Measurements from ENCODE around the gene PCDH9. TPM values are rescaled to one million over a fixed set of nuclear protein-coding genes. Genes with fewer than 3 reads are reported as not detected.

PCDH9 gene
- total RNA-seq, 1 donor from 2014 or later, result 14.7 TPM

DNA sequence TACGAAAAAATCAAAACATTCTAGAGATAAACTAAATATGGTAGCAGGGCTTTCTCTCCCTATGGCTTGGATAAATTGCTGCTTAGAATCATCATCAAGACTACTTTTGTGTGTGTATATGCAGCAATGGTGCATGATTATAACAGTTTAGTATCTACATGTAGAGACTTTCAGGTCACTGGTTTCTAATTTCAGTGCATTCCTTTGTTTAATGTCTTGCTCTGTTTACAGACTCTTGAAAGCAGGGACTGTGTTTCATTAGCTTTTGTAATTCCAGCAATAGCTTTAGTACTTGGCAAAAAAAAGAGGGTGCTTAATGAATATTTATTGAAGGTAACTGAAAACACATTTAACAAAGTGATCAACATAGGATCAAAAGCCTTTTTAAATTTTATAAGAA is 420.7 kb downstream of the PCDH9 start:
- DNase-seq, result no peak
- no peak for TF ChIP-seq CTCF (IDR thresholded peaks at IDR 0.05; ENCODE audit: borderline replicate concordance)
- Histone ChIP-seq H3K9me3 (replicated peaks) (no peaks in the 10 kb centered on the region), H3K36me3 (no peaks in the 10 kb centered on the region), H3K4me3 (no peak overlapping the region), H3K27ac (replicated peaks) (no peak overlapping the region), H3K27me3 (ENCODE audit: low read depth) (no peaks in the 10 kb centered on the region), H3K4me1 (peaks cover 18% of the 10 kb centered on the region)
- intact Hi-C loops (cut with micrococcal nuclease), result no loop called here

DNA sequence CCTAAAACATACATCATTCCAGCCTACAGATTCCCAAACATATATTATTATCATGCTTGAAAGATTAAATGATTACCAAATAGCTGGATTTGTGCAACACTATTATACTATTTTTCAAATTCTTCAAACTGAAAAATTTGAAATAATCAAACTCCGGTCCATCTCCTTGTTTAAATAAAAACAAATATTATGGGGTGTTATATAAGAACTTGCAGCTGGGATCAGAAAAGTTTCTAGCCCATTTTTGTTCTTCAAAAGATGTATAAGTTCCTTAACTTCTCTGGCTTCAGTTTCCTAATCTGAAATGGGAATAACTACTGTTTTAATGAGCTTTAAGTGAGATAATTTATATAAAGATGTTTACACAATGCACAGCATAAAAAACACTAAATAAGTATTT is 422.9 kb downstream of the PCDH9 start:
- Histone ChIP-seq H3K9me3 (replicated peaks) (no peaks in the 10 kb centered on the region), H3K27ac (replicated peaks) (no peak overlapping the region), H3K4me1 (peaks cover 26% of the 10 kb centered on the region), H3K36me3 (no peaks in the 10 kb centered on the region), H3K27me3 (ENCODE audit: low read depth) (no peaks in the 10 kb centered on the region), H3K4me3 (no peak overlapping the region)
- no peak for TF ChIP-seq CTCF (IDR thresholded peaks at IDR 0.05; ENCODE audit: borderline replicate concordance)
- no peak for DNase-seq
- intact Hi-C loops (cut with micrococcal nuclease), result no loop called here

GRCh38 chr13:66805657-66806056 is 424.5 kb downstream of the PCDH9 start:
- intact Hi-C loops (cut with micrococcal nuclease), result no loop called here

GRCh38 chr13:66803808-66804456 is 426.2 kb downstream of the PCDH9 start:
- Histone ChIP-seq H3K4me3 (no peak overlapping the region), H3K27ac (replicated peaks) (no peak overlapping the region), H3K27me3 (ENCODE audit: low read depth) (no peaks in the 10 kb centered on the region), H3K9me3 (replicated peaks) (no peaks in the 10 kb centered on the region), H3K4me1 (peaks cover 26% of the 10 kb centered on the region), H3K36me3 (no peaks in the 10 kb centered on the region)
- TF ChIP-seq CTCF (IDR thresholded peaks at IDR 0.05; ENCODE audit: borderline replicate concordance), result no peak
- intact Hi-C loops (cut with micrococcal nuclease), result no loop called here
- no peak for DNase-seq

More at GRCh38 chr13:66805657-66806056, 424.5 kb downstream of the PCDH9 start:
- no peak for DNase-seq
- H3K36me3 ChIP-seq, result no peaks in the 10 kb centered on the region
- no peak for TF ChIP-seq CTCF (IDR thresholded peaks at IDR 0.05; ENCODE audit: borderline replicate concordance)
- no peaks in the 10 kb centered on the region for H3K27me3 ChIP-seq (ENCODE audit: low read depth)
- H3K4me3 ChIP-seq, result no peak overlapping the region
- no peaks in the 10 kb centered on the region for H3K9me3 ChIP-seq (replicated peaks)
- no peak overlapping the region for H3K27ac ChIP-seq (replicated peaks)
- peaks cover 26% of the 10 kb centered on the region for H3K4me1 ChIP-seq

DNA sequence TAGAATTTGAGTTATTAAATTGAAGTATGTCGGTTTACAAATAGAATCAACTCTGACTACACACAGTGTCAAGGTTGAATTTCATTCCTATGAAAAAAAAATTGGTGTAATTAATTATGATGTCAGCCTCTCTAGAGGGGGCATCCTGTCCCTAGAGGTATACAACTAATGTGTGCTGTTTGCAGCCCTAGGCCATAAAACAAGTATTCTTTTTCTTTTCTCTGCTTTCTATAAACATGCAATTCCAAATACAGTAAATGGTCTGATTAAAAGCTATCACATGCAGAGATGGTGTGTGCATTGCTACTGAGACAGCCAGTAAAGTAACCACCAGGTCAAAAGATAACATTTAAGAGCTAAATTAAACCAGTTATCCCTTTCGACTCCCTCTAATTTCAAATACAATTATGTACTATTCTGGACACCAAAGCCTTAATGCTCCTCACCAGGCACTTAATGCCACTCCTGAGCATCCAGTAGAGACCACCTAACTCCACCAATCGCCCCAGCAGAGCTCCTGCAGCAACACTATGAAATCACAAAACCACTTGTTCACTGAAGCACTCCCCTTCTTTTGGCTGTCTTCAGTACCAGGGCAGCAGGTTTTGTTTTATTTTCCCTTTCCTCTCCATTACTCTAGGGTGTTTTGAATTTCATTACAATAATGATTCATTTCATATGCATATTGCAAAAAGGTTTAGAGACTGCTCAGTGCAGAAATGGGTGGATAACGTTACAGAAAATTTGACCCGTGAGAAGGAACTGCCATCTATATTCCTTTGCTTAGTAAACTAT is 426.9 kb downstream of the PCDH9 start:
- H3K4me3 ChIP-seq, result no peak overlapping the region
- no peaks in the 10 kb centered on the region for H3K9me3 ChIP-seq (replicated peaks)
- TF ChIP-seq CTCF (IDR thresholded peaks at IDR 0.05; ENCODE audit: borderline replicate concordance), result no peak
- peaks cover 26% of the 10 kb centered on the region for H3K4me1 ChIP-seq
- no peaks in the 10 kb centered on the region for H3K36me3 ChIP-seq
- no peak overlapping the region for H3K27ac ChIP-seq (replicated peaks)
- no peaks in the 10 kb centered on the region for H3K27me3 ChIP-seq (ENCODE audit: low read depth)
- no peak for DNase-seq
- intact Hi-C loops (cut with micrococcal nuclease), result no loop called here
